ENCODE data around the gene PARK7. TPM values are rescaled to one million over a fixed set of nuclear protein-coding genes. Genes with fewer than 3 reads are reported as not detected.
A peak's percentile ranks its signal among the peaks of the same experiment; 100 is the strongest.

Gene PARK7
- total RNA-seq, 4 donors from 2014 or later, result 40.4 to 103 (median 82.8) TPM

DNA sequence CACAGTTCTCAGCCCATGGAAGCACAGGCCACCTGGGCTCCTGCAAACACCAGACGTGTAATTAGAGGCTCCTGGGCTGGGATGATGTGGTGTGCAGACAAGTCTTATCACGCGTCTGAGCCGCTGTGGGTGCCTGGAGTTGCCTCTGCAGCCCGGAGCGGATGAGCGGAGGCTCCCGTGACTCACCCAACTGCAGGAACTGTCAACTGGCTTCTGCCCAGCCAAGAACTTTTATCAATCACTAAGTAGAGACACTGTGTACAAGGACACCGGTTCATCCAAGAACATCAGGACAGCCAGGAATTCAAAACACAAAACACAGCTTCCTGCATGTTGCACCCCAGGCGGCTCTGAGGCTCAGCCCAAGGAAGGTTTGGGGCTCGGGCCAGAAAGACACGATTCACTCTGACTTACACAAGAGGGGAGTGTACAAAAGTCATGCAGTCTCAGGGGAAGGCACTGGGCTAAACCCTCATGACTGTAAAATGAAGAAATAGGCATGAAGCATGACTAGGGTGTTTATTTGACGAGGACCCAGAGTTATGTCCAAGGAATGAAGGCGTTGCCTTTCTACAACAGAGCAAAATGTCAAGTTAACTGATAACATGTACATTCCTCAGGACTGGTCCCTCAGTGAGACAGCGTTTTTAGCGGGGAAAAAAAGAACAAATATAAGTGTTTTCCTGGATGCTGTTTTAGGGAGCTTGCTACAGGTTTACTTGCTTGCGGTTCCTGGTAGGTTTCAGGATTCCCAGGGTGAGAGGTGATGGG, 43.5 kb downstream of the PARK7 start:
- in situ Hi-C loops (cut with MboI; ENCODE audit: low pct_ligation_motif_present in 1 of 4, low pct_unique_long_range_greater_than_20kb in 1 of 4, low sequenced_read_pairs in 3 of 4) (no loop called here), intact Hi-C loops (cut with DNase I; ENCODE audit: low total_unique reads) (no loop called here)
- H3K27ac ChIP-seq, result peak overlapping the region; percentile 52 to 82 (median 72)
- H3K4me1 ChIP-seq, result peaks cover 4 to 17% (median 6%) of the 10 kb centered on the region in 4 donors
- TF ChIP-seq POLR2AphosphoS5 (IDR thresholded peaks at IDR 0.05), result peak; percentile 44 to 78 (median 72)
- no peak for TF ChIP-seq POLR2A (IDR thresholded peaks at IDR 0.05)
- TF ChIP-seq, protein P1, sequence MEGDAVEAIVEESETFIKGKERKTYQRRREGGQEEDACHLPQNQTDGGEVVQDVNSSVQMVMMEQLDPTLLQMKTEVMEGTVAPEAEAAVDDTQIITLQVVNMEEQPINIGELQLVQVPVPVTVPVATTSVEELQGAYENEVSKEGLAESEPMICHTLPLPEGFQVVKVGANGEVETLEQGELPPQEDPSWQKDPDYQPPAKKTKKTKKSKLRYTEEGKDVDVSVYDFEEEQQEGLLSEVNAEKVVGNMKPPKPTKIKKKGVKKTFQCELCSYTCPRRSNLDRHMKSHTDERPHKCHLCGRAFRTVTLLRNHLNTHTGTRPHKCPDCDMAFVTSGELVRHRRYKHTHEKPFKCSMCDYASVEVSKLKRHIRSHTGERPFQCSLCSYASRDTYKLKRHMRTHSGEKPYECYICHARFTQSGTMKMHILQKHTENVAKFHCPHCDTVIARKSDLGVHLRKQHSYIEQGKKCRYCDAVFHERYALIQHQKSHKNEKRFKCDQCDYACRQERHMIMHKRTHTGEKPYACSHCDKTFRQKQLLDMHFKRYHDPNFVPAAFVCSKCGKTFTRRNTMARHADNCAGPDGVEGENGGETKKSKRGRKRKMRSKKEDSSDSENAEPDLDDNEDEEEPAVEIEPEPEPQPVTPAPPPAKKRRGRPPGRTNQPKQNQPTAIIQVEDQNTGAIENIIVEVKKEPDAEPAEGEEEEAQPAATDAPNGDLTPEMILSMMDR (IDR thresholded peaks at IDR 0.05), result no peak
- TF ChIP-seq EP300 (IDR thresholded peaks at IDR 0.05; ENCODE audit: low read depth), result peak; percentile 44
- no peak overlapping the region for H3K4me3 ChIP-seq
- H3K36me3 ChIP-seq, result no peaks in the 10 kb centered on the region
- no peaks in the 10 kb centered on the region for H3K27me3 ChIP-seq
- H3K9me3 ChIP-seq, result no peaks in the 10 kb centered on the region
- peak; percentile 75 for DNase-seq
- WGBS, 2 donors (ENCODE audit: low coverage in 1 of 2), result 64 to 84% methylated on average over 4 to 17 of the region's 17 CpGs

DNA sequence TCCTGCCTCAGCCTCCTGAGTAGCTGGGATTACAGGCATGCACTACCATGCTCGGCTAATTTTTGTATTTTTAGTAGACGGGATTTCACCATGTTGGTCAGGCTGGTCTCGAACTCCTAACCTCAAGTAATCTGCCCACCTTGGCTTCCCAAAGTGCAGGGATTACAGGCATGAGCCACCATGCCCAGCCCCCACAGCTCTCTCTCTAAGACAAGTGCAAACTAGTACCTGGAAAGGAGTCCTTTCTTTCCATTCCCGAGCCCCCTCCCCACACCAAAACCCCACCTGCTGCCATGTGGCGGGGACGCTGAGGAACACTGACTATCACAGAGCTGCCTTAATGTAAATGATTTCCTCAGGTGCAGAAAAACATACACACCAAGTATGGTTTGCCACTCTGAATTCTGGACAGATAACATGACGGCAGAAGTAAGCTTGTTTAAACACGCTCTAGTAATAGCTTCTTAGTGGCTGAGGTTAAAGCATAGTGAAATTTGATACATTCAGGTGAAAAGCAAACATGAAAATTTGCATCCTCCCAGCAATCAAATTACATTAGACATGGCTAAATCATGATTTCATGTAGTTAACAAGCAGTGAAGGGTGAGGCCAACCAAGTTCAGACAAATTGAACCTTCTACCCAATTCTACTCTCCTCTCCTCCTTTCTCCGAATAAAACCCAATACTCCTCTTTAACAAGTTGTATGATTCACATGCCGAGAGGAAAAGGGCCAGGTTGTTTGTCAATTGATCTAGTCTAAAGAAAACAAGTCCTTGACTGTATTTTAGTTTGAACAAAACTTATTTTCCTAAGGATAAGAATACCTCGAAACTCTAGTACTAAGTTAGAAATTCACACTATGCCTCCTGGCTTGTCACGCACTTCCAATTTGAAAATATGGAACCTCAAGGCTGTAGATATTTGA, 44.8 kb downstream of the PARK7 start:
- 87 to 90% methylated on average over 7 to 12 of the region's 12 CpGs for WGBS, 2 donors (ENCODE audit: low coverage in 1 of 2)
- in situ Hi-C loops (cut with MboI; ENCODE audit: low pct_ligation_motif_present in 1 of 4, low pct_unique_long_range_greater_than_20kb in 1 of 4, low sequenced_read_pairs in 3 of 4), result no loop called here

DNA sequence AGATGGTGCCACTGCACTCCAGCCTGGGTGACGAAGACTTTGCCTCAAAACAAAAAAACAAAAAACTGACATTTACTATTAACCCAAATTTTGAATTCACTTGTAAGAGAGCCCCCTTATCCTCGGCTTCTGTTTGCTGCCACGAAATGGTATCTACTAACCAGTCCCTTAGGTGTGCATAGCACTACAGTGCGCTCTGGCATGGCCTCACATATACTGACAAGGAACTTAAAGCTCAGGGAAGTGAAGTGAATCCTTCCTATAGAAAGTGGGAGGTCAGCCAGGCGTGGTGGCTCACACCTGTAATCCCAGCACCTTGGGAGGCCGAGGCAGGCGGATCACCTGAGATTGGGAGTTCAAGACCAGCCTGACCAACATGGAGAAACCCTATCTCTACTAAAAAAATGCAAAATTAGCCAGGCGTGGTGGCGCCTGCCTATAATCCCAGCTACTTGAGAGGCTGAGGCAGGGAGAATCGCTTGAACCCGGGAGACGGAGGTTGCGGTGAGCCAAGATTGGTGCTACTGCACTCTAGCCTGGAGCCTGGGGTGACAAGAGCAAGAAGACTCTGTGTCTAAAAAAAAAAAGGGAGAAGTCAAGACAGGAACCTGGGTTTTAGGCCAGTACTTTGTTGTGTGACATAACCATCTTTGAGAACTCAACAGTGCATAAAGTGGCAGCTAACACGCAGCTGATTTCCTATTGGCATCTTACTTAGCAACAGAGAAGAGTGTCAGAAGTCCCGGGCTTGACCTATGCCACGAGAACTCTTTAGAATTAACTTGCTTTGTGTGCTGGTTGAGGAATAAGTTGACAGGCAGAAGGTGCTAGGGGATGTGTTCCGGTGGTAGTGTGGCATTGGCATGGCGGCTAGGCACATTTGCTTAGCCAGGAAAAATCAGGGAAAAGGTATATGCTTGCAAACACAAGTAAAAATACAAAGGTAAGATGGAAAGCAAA, 47.8 kb downstream of the PARK7 start:
- TF ChIP-seq POLR2A (IDR thresholded peaks at IDR 0.05) (no peak), POLR2AphosphoS5 (IDR thresholded peaks at IDR 0.05) (no peak), EP300 (IDR thresholded peaks at IDR 0.05; ENCODE audit: low read depth) (no peak)
- TF ChIP-seq, protein P1 (IDR thresholded peaks at IDR 0.05), result no peak
- in situ Hi-C loops (cut with MboI; ENCODE audit: low pct_ligation_motif_present in 1 of 4, low pct_unique_long_range_greater_than_20kb in 1 of 4, low sequenced_read_pairs in 3 of 4), result loop anchor here in 3 of 4 donors (10.0 kb wide), 2 partner anchors 305 to 335 kb away; partner anchors contain the start of gene SLC45A1 (in 3 of the 3)
- H3K4me1 ChIP-seq, result peaks cover 4 to 13% (median 6%) of the 10 kb centered on the region in 4 donors

More for the DNA sequence above, 44.8 kb downstream of the PARK7 start:
- peaks cover 0 to 4% (median 0%) of the 10 kb centered on the region in 4 donors for H3K36me3 ChIP-seq
- no peak for DNase-seq
- no peaks in the 10 kb centered on the region for H3K27me3 ChIP-seq
- H3K4me3 ChIP-seq, result no peak overlapping the region
- intact Hi-C loops (cut with DNase I; ENCODE audit: low total_unique reads), result no loop called here
- TF ChIP-seq, protein P1 (IDR thresholded peaks at IDR 0.05), result no peak
- TF ChIP-seq POLR2A (IDR thresholded peaks at IDR 0.05) (no peak), POLR2AphosphoS5 (IDR thresholded peaks at IDR 0.05) (no peak), EP300 (IDR thresholded peaks at IDR 0.05; ENCODE audit: low read depth) (no peak)
- peaks cover 4 to 17% (median 6%) of the 10 kb centered on the region in 4 donors for H3K4me1 ChIP-seq
- no peaks in the 10 kb centered on the region for H3K9me3 ChIP-seq
- peak overlapping the region; percentile 52 to 82 (median 72) for H3K27ac ChIP-seq

More for the DNA sequence above, 47.8 kb downstream of the PARK7 start:
- Histone ChIP-seq H3K36me3 (peaks cover 0 to 14% (median 0%) of the 10 kb centered on the region in 4 donors), H3K27me3 (no peaks in the 10 kb centered on the region), H3K9me3 (no peaks in the 10 kb centered on the region), H3K27ac (no peak overlapping the region), H3K4me3 (no peak overlapping the region)
- 91 to 93% methylated on average over 13 to 18 of the region's 18 CpGs for WGBS, 2 donors (ENCODE audit: low coverage in 1 of 2)
- no peak for DNase-seq
- intact Hi-C loops (cut with DNase I; ENCODE audit: low total_unique reads), result no loop called here

All from transverse colon (tissue), 4 donors.